Glutamatergic neuron (in vitro differentiated cells): Measurements from ENCODE around the gene KCNE5. TPM values are rescaled to one million over a fixed set of nuclear protein-coding genes. Genes with fewer than 3 reads are reported as not detected.
"Not testable (repeated sequence)": the region's sequence is repeated elsewhere in the genome, so short reads cannot be mapped to it uniquely, and the experiment has no call there.

Experiments used
- DNase-seq: peaks from one replicate; pipeline ENCODE4 v3.0.0; 2022
- H3K27ac Mint-ChIP-seq: one replicate; pipeline ENCODE4 v1.8.0; 2020; ENCODE audit warnings: mild to moderate bottlenecking, mixed read lengths, inconsistent platforms; ENCODE audit not compliant: unreplicated experiment
- H3K27me3 Mint-ChIP-seq: one replicate; pipeline ENCODE4 v1.8.0; 2020; ENCODE audit warnings: mild to moderate bottlenecking, moderate library complexity, mixed read lengths, inconsistent platforms; ENCODE audit not compliant: unreplicated experiment
- H3K36me3 Mint-ChIP-seq: one replicate; pipeline ENCODE4 v1.8.0; 2020; ENCODE audit warnings: mild to moderate bottlenecking, mixed read lengths, inconsistent platforms; ENCODE audit not compliant: unreplicated experiment
- H3K4me1 Mint-ChIP-seq: one replicate; pipeline ENCODE4 v1.8.0; 2020; ENCODE audit warnings: mild to moderate bottlenecking, low read depth, mixed read lengths, inconsistent platforms; ENCODE audit not compliant: unreplicated experiment
- H3K4me3 Mint-ChIP-seq: one replicate; pipeline ENCODE4 v1.8.0; 2020; ENCODE audit warnings: mild to moderate bottlenecking, mixed read lengths, inconsistent platforms; ENCODE audit not compliant: unreplicated experiment
- H3K9me3 Mint-ChIP-seq: one replicate; pipeline ENCODE4 v1.8.0; 2020; ENCODE audit warnings: mild to moderate bottlenecking, moderate library complexity, mixed read lengths, inconsistent platforms; ENCODE audit not compliant: unreplicated experiment
- CTCF ChIP-seq: fragments of 200-600 bp; sonication (generic); IDR thresholded peaks from one replicate; pipeline ENCODE4 v1.5.0; 2021; ENCODE audit not compliant: partially characterized antibody, unreplicated experiment
- total RNA-seq: library from RNA; stranded (reverse); fragmentation: NEBNext Ultra II Directional; extraction: Animal tissue kit (Norgen Biotek cat#: 25700); gene quantifications from one replicate; pipeline ENCODE4 v1.2.1, GENCODE V29; 2021; ENCODE audit not compliant: unreplicated experiment

KCNE5 gene
- total RNA-seq, 1 donor from 2014 or later = 1.6 TPM

- H3K36me3 Mint-ChIP-seq = peaks cover 10% of the 10 kb centered on the region
- H3K4me1 Mint-ChIP-seq = peaks cover 1% of the 10 kb centered on the region
- H3K27me3 Mint-ChIP-seq = peaks cover 3% of the 10 kb centered on the region
- H3K4me3 Mint-ChIP-seq = no peak overlapping the region
- TF ChIP-seq CTCF = no peak
- H3K9me3 Mint-ChIP-seq = no peaks in the 10 kb centered on the region
- H3K27ac Mint-ChIP-seq = no peak overlapping the region
- no peak for DNase-seq
These were observed 33.4 kb upstream of the KCNE5 start for GRCh38 chrX:109658391-109658790.

GRCh38 chrX:109657364-109657763 lies 32.4 kb upstream of the KCNE5 start:
- not testable (repeated sequence) for H3K27ac Mint-ChIP-seq, H3K4me3 Mint-ChIP-seq, H3K36me3 Mint-ChIP-seq, H3K9me3 Mint-ChIP-seq, H3K4me1 Mint-ChIP-seq, DNase-seq, H3K27me3 Mint-ChIP-seq

- Mint-ChIP-seq H3K4me1 (peaks cover 1% of the 10 kb centered on the region), H3K9me3 (no peaks in the 10 kb centered on the region), H3K27ac (no peak overlapping the region), H3K27me3 (peaks cover 3% of the 10 kb centered on the region), H3K4me3 (no peak overlapping the region), H3K36me3 (peaks cover 10% of the 10 kb centered on the region)
- TF ChIP-seq CTCF = no peak
- DNase-seq = no peak
These were observed 31.8 kb upstream of the KCNE5 start for GRCh38 chrX:109656774-109657173.

GRCh38 chrX:109655502-109656201 lies 30.7 kb upstream of the KCNE5 start:
- Mint-ChIP-seq H3K4me3 (no peak overlapping the region), H3K36me3 (peaks cover 10% of the 10 kb centered on the region), H3K27ac (no peak overlapping the region), H3K4me1 (peaks cover under 1% of the 10 kb centered on the region), H3K27me3 (peaks cover 3% of the 10 kb centered on the region), H3K9me3 (no peaks in the 10 kb centered on the region)
- DNase-seq = no peak
- TF ChIP-seq CTCF = no peak

GRCh38 chrX:109654516-109655109 lies 29.6 kb upstream of the KCNE5 start:
- no peak overlapping the region for H3K27ac Mint-ChIP-seq
- peaks cover 10% of the 10 kb centered on the region for H3K36me3 Mint-ChIP-seq
- H3K4me3 Mint-ChIP-seq = no peak overlapping the region
- TF ChIP-seq CTCF = no peak
- no peaks in the 10 kb centered on the region for H3K9me3 Mint-ChIP-seq
- H3K4me1 Mint-ChIP-seq = no peaks in the 10 kb centered on the region
- DNase-seq = no peak
- H3K27me3 Mint-ChIP-seq = peaks cover 3% of the 10 kb centered on the region

GRCh38 chrX:109644671-109645070 lies 19.7 kb upstream of the KCNE5 start:
- not testable (repeated sequence) for H3K36me3 Mint-ChIP-seq, DNase-seq, H3K4me3 Mint-ChIP-seq, H3K27ac Mint-ChIP-seq, H3K4me1 Mint-ChIP-seq, H3K9me3 Mint-ChIP-seq, H3K27me3 Mint-ChIP-seq
